ENCODE data around the gene SPOCK3.

GRCh38 chr4:166965562-166965961, 268.7 kb downstream of the SPOCK3 start:
- TF ChIP-seq CTCF (conservative IDR thresholded peaks at IDR 0.05; ENCODE audit: low read depth in 2 of 2) = no peak
- TF ChIP-seq EZH2 (IDR thresholded peaks at IDR 0.05; ENCODE audit: low read depth, unreplicated experiment) = no peak
- no peak for TF ChIP-seq EZH2phosphoT487 (IDR thresholded peaks at IDR 0.05; ENCODE audit: unreplicated experiment)
- no peak for TF ChIP-seq POLR2AphosphoS5 (IDR thresholded peaks at IDR 0.05; ENCODE audit: low read depth)
- no peak for TF ChIP-seq ETS1 (IDR thresholded peaks at IDR 0.05)

All from GM23338 (cell line).